ENCODE measurements around the gene STXBP5. TPM values are rescaled to one million over a fixed set of nuclear protein-coding genes. Genes with fewer than 3 reads are reported as not detected.

The STXBP5 gene
- total RNA-seq, 4 donors from 2014 or later = 23.7 to 39.1 (median 25.8) TPM

DNA sequence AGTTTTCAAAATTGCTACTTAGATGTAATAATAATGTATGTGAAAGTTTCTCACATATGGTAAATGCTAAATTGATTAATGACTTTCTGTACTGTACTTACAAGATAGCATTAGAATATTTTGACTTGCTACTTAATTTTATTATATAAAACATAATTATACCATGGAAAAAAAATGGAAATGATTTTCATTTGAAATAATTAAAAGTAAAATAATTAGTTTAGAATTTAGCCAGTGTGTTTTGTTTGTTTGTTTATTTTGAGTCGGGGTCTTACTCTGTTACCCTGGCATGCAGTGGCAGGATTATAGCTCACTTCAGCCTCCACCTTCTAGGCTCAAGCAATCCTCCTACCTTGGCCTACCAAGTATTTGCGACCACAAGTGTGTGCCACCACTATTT is 7.1 kb downstream of the STXBP5 start:
- H3K27me3 ChIP-seq = no peaks in the 10 kb centered on the region
- WGBS, 2 donors = 96% methylated on average over 2 of the region's 2 CpGs
- H3K9me3 ChIP-seq = no peaks in the 10 kb centered on the region
- no peak for DNase-seq (ENCODE audit: low spot score in 2 of 2)
- no peak overlapping the region for H3K27ac ChIP-seq
- no peak overlapping the region for H3K4me3 ChIP-seq
- TF ChIP-seq EP300 (IDR thresholded peaks at IDR 0.05) = no peak
- TF ChIP-seq CTCF (IDR thresholded peaks at IDR 0.05) = no peak
- no peak for TF ChIP-seq POLR2A (IDR thresholded peaks at IDR 0.05)
- peaks cover 0 to 25% (median 9%) of the 10 kb centered on the region in 4 donors for H3K4me1 ChIP-seq
- no peaks in the 10 kb centered on the region for H3K36me3 ChIP-seq

GRCh38 chr6:147211831-147212230 is 7.6 kb downstream of the STXBP5 start:
- TF ChIP-seq CTCF (IDR thresholded peaks at IDR 0.05) (no peak), POLR2A (IDR thresholded peaks at IDR 0.05) (no peak), EP300 (IDR thresholded peaks at IDR 0.05) (no peak)
- 90 to 94% methylated on average over 4 of the region's 4 CpGs for WGBS, 2 donors

GRCh38 chr6:147212622-147213021 is 8.4 kb downstream of the STXBP5 start:
- H3K4me3 ChIP-seq = no peak overlapping the region
- 94 to 96% methylated on average over 1 of the region's 1 CpG for WGBS, 2 donors
- TF ChIP-seq CTCF (IDR thresholded peaks at IDR 0.05) = no peak
- TF ChIP-seq EP300 (IDR thresholded peaks at IDR 0.05) = no peak
- TF ChIP-seq POLR2A (IDR thresholded peaks at IDR 0.05) = no peak
- H3K36me3 ChIP-seq = no peaks in the 10 kb centered on the region
- H3K4me1 ChIP-seq = peaks cover 0 to 26% (median 9%) of the 10 kb centered on the region in 4 donors
- H3K27ac ChIP-seq = no peak overlapping the region
- H3K9me3 ChIP-seq = no peaks in the 10 kb centered on the region
- no peak for DNase-seq (ENCODE audit: low spot score in 2 of 2)
- no peaks in the 10 kb centered on the region for H3K27me3 ChIP-seq

More at GRCh38 chr6:147211831-147212230, 7.6 kb downstream of the STXBP5 start:
- no peak overlapping the region for H3K27ac ChIP-seq
- H3K36me3 ChIP-seq = no peaks in the 10 kb centered on the region
- no peaks in the 10 kb centered on the region for H3K9me3 ChIP-seq
- H3K4me3 ChIP-seq = no peak overlapping the region
- peaks cover 0 to 20% (median 9%) of the 10 kb centered on the region in 4 donors for H3K4me1 ChIP-seq
- H3K27me3 ChIP-seq = no peaks in the 10 kb centered on the region
- no peak for DNase-seq (ENCODE audit: low spot score in 2 of 2)

DNA sequence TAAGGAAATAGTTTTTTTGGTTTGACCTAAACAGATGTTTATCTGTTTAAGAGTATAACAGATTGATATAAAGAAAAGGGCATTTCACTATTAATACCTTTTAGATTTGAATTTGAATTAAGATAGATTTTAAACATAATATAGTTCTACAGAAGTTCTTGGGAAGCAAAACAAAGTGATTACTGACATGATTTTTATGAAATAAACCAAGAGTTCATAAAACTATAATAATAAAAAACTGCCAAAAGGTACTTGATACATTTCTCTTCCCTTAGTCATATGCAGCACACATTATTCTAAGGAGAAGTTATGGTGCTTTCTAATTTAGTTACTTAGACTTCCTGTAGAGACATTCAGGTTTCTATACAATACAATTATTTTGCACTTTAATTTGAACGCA is 9.6 kb downstream of the STXBP5 start:
- H3K27me3 ChIP-seq = no peaks in the 10 kb centered on the region
- TF ChIP-seq EP300 (IDR thresholded peaks at IDR 0.05) (no peak), CTCF (IDR thresholded peaks at IDR 0.05) (no peak), POLR2A (IDR thresholded peaks at IDR 0.05) (no peak)
- 0 to 39% methylated on average over 1 of the region's 1 CpG for WGBS, 2 donors
- H3K4me3 ChIP-seq = no peak overlapping the region
- H3K9me3 ChIP-seq = no peaks in the 10 kb centered on the region
- no peak for DNase-seq (ENCODE audit: low spot score in 2 of 2)
- peaks cover 0 to 18% (median 4%) of the 10 kb centered on the region in 4 donors for H3K4me1 ChIP-seq
- H3K27ac ChIP-seq = no peak overlapping the region
- H3K36me3 ChIP-seq = peaks cover 0 to 6% (median 0%) of the 10 kb centered on the region in 3 donors

DNA sequence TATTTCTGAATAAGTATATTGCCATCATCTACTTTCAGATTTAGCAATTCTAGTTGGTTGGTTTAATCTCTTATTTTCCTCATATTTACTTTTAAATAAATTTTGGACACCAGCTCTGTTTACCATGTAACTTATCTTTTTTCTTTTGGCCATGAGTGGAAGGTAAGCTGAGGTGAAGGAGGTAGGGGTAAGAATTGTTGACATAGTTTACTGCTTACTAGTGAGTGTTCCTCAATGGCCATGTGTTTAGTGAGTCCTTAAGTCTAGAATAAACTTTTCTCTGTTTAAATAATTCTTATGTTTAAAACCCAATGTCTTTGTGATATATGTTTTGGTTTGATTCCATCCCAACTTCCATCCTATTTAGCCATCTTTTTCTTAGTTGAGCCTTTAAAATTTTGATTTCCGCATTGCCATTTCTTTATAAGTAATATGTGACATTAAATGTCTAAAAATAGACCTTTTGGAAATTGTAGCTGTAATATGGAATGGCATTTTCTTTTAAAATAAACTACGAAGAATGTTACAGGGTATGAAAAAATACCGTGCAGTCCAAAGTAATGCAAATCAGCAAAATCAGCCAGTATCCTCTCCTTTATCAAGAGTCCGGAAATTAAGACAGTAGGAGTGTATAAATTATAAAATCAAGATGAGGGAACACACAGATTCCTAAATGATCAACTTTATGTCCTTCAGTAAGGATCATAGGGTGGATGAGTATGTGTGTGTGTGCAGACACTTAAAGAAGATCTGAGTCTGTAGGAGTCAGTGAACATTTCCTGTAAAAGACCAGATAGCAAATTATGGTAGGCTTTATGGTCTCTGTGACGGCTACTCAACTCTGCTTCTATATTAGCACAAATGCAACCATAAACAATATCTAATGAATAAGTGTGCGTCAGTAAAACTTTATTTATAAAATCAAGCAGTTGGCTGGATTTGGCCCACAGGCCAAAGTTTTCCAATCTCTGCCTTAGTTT is 10.3 kb downstream of the STXBP5 start:
- H3K9me3 ChIP-seq = no peaks in the 10 kb centered on the region
- H3K4me1 ChIP-seq = peaks cover 0 to 18% (median under 1%) of the 10 kb centered on the region in 4 donors
- no peak for DNase-seq (ENCODE audit: low spot score in 2 of 2)
- peaks cover 0 to 8% (median 0%) of the 10 kb centered on the region in 3 donors for H3K36me3 ChIP-seq
- 88 to 95% methylated on average over 6 of the region's 6 CpGs for WGBS, 2 donors
- H3K27me3 ChIP-seq = no peaks in the 10 kb centered on the region
- H3K4me3 ChIP-seq = no peak overlapping the region
- no peak overlapping the region for H3K27ac ChIP-seq
- TF ChIP-seq EP300 (IDR thresholded peaks at IDR 0.05) (no peak), POLR2A (IDR thresholded peaks at IDR 0.05) (no peak), CTCF (IDR thresholded peaks at IDR 0.05) (no peak)
